ENCODE results near the gene STN1. TPM values are rescaled to one million over a fixed set of nuclear protein-coding genes. Genes with fewer than 3 reads are reported as not detected.

STN1 gene
- polyA plus RNA-seq, 1 of the 3 experiments (the other 2 are of a cell fraction): 22.1 TPM

DNA sequence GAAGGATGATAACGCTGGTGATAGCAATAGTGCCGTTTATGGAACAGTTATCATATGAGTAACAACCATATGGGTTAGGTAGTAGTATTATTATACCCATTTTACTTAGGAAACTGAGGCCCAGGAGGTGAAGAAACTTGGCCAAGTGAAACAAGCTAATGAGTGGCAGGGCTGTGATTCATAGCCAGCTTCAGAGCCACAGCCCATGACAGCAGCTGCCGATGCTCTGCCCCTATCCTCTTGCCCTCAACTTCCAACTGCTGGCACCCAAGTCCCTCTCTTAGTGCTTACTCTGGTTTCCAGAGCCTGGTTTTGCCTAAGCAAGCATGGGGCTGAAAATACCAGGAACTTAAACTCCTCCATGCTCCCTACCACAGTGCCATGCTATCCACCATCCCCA, 74.9 kb downstream of the STN1 start:
- CTCF ChIA-PET: interaction anchor here (0.7 to 1.2 kb wide), 4 partner anchors 10 to 130 kb away, joined by 3 to 4 read pairs (median 4); no protein-coding TSS in a partner anchor

DNA sequence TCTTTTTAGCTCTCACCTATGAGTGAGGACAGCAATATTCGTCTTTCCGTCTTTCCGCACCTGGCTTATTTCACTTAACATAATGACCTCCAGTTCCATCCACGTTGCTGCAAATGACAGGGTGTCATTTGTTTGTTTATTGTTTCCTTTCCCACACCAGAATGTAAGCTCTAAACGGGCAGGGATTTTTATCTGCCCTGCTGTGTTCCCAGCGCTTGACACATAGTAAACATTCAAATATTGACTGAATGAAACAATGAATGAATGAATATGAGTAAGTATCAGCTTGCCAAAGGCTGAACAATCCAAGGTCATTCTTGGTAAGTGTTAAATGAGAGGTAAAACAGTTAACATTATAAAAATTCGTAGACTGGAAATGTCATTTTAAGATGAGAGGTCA, 75.4 kb downstream of the STN1 start:
- peak overlapping the region; percentile 89 to 94; a peak in 3 of 4 replicates for H3K27ac ChIP-seq (ENCODE audit: low read depth in 2 of 2, low read length in 1 of 2)
- no peak for TF ChIP-seq NRF1 (IDR thresholded peaks at IDR 0.05; ENCODE audit: low read depth, low read length)
- TF ChIP-seq, protein P1, sequence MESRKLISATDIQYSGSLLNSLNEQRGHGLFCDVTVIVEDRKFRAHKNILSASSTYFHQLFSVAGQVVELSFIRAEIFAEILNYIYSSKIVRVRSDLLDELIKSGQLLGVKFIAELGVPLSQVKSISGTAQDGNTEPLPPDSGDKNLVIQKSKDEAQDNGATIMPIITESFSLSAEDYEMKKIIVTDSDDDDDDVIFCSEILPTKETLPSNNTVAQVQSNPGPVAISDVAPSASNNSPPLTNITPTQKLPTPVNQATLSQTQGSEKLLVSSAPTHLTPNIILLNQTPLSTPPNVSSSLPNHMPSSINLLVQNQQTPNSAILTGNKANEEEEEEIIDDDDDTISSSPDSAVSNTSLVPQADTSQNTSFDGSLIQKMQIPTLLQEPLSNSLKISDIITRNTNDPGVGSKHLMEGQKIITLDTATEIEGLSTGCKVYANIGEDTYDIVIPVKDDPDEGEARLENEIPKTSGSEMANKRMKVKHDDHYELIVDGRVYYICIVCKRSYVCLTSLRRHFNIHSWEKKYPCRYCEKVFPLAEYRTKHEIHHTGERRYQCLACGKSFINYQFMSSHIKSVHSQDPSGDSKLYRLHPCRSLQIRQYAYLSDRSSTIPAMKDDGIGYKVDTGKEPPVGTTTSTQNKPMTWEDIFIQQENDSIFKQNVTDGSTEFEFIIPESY (IDR thresholded peaks at IDR 0.05; ENCODE audit: borderline replicate concordance, low read depth): no peak
- no peak for TF ChIP-seq RFX5 (IDR thresholded peaks at IDR 0.05; ENCODE audit: low read length)
- TF ChIP-seq TEAD4 (IDR thresholded peaks at IDR 0.05; ENCODE audit: borderline replicate concordance, insufficient read depth): no peak
- peaks cover 42 to 62% of the 10 kb centered on the region in 2 experiments for H3K4me1 ChIP-seq (ENCODE audit: control insufficient read depth in 1 of 2, insufficient read depth in 2 of 2, low read depth in 1 of 2, low read length in 1 of 2)
- H3K4me3 ChIP-seq (ENCODE audit: low read depth in 2 of 2, low read length in 1 of 2): no peak overlapping the region
- no peak overlapping the region for H2AFZ ChIP-seq (ENCODE audit: low read depth)
- ChIA-PET POLR2A (interaction anchor here (1.8 kb wide), 1 partner anchor 9 kb away, joined by 5 read pairs; no protein-coding TSS in a partner anchor), CTCF (interaction anchor here (0.7 to 1.2 kb wide), 3 partner anchors 11 to 129 kb away, joined by 3 to 4 read pairs (median 4); no protein-coding TSS in a partner anchor)
- peaks cover 14% of the 10 kb centered on the region for H3F3A ChIP-seq (replicated peaks; ENCODE audit: insufficient read depth)
- H3K9me3 ChIP-seq: no peaks in the 10 kb centered on the region
- H3K9ac ChIP-seq: no peak overlapping the region
- peaks cover 65% of the 10 kb centered on the region for H3K79me2 ChIP-seq (ENCODE audit: insufficient read depth)
- DNase-seq: no peak
- peaks cover 3% of the 10 kb centered on the region; the same call in 1 of the 2 replicates for H4K20me1 ChIP-seq (ENCODE audit: insufficient read depth)
- 71% methylated on average over 6 of the region's 7 CpGs for WGBS (ENCODE audit: low lambda C conversion rate)
- H3K27me3 ChIP-seq (ENCODE audit: insufficient read depth): no peaks in the 10 kb centered on the region
- H3K4me2 ChIP-seq: no peak overlapping the region
- no peaks in the 10 kb centered on the region for H3K36me3 ChIP-seq (replicated peaks in 1 of 2; ENCODE audit: control insufficient read depth in 1 of 2, insufficient read depth in 2 of 2, low read length in 1 of 2)
- no peaks in the 10 kb centered on the region for H3K9me2 ChIP-seq

More for the DNA sequence above, 74.9 kb downstream of the STN1 start:
- no peaks in the 10 kb centered on the region for H3K27me3 ChIP-seq (ENCODE audit: insufficient read depth)
- WGBS (ENCODE audit: low lambda C conversion rate): 83% methylated on average over 2 of the region's 3 CpGs
- no peak overlapping the region for H3K4me3 ChIP-seq (ENCODE audit: low read depth in 2 of 2, low read length in 1 of 2)
- TF ChIP-seq NRF1 (IDR thresholded peaks at IDR 0.05; ENCODE audit: low read depth, low read length) (no peak), POLR2AphosphoS5 (IDR thresholded peaks at IDR 0.05; ENCODE audit: low read depth, low read length) (no peak), FOXJ3 (CRISPR knock-in tag; IDR thresholded peaks at IDR 0.05) (no peak), ELF1 (IDR thresholded peaks at IDR 0.05) (no peak), NFIC (IDR thresholded peaks at IDR 0.05; ENCODE audit: borderline replicate concordance) (no peak), SIN3A (IDR thresholded peaks at IDR 0.05; ENCODE audit: borderline replicate concordance, low read depth, low read length) (no peak), JUND (IDR thresholded peaks at IDR 0.05) (no peak), FOXM1 (IDR thresholded peaks at IDR 0.05; ENCODE audit: low read depth) (no peak), MEF2A (IDR thresholded peaks at IDR 0.05; ENCODE audit: borderline replicate concordance, low read depth) (no peak), TEAD4 (IDR thresholded peaks at IDR 0.05; ENCODE audit: borderline replicate concordance, insufficient read depth) (no peak), SMC3 (IDR thresholded peaks at IDR 0.05; ENCODE audit: low read depth, low read length) (no peak), RXRA (IDR thresholded peaks at IDR 0.05; ENCODE audit: borderline replicate concordance, low read depth) (no peak)
- TF ChIP-seq, protein P2, sequence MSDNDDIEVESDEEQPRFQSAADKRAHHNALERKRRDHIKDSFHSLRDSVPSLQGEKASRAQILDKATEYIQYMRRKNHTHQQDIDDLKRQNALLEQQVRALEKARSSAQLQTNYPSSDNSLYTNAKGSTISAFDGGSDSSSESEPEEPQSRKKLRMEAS (IDR thresholded peaks at IDR 0.05; ENCODE audit: low read depth): no peak
- TF ChIP-seq, protein P3, sequence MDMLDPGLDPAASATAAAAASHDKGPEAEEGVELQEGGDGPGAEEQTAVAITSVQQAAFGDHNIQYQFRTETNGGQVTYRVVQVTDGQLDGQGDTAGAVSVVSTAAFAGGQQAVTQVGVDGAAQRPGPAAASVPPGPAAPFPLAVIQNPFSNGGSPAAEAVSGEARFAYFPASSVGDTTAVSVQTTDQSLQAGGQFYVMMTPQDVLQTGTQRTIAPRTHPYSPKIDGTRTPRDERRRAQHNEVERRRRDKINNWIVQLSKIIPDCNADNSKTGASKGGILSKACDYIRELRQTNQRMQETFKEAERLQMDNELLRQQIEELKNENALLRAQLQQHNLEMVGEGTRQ (IDR thresholded peaks at IDR 0.05; ENCODE audit: borderline replicate concordance, low read depth, low read length): no peak
- no peak overlapping the region for H2AFZ ChIP-seq (ENCODE audit: low read depth)
- H3K9me2 ChIP-seq: no peaks in the 10 kb centered on the region
- H3K27ac ChIP-seq (ENCODE audit: low read depth in 2 of 2, low read length in 1 of 2): peak overlapping the region; percentile 89 to 94
- H3K4me1 ChIP-seq (ENCODE audit: control insufficient read depth in 1 of 2, insufficient read depth in 2 of 2, low read depth in 1 of 2, low read length in 1 of 2): peaks cover 42 to 58% of the 10 kb centered on the region in 2 experiments
- H3F3A ChIP-seq (replicated peaks; ENCODE audit: insufficient read depth): peaks cover 14% of the 10 kb centered on the region
- H3K4me2 ChIP-seq: peak overlapping the region; percentile 69; the same call in 1 of the 2 replicates
- no peaks in the 10 kb centered on the region for H3K9me3 ChIP-seq
- H4K20me1 ChIP-seq (ENCODE audit: insufficient read depth): peaks cover 2% of the 10 kb centered on the region; the same call in 1 of the 2 replicates
- H3K36me3 ChIP-seq (replicated peaks in 1 of 2; ENCODE audit: control insufficient read depth in 1 of 2, insufficient read depth in 2 of 2, low read length in 1 of 2): no peaks in the 10 kb centered on the region
- no peak overlapping the region for H3K9ac ChIP-seq
- no peak for DNase-seq
- peaks cover 66% of the 10 kb centered on the region for H3K79me2 ChIP-seq (ENCODE audit: insufficient read depth)
- POLR2A ChIA-PET: interaction anchor here (1.4 to 1.8 kb wide), 3 partner anchors 9 to 110 kb away, joined by 3 to 5 read pairs (median 4); no protein-coding TSS in a partner anchor
